T follicular helper cell (primary cell): ENCODE results near the gene ZNF143.
A peak's percentile ranks its signal among the peaks of the same experiment; 100 is the strongest.
"Not testable (repeated sequence)": the region's sequence is repeated elsewhere in the genome, so short reads cannot be mapped to it uniquely, and the experiment has no call there.

Experiments
- DNase-seq: peaks from one replicate; pipeline ENCODE4 v3.0.0-alpha.2; 2020; ENCODE audit warnings: low read depth
- total RNA-seq, 2 experiments: gene quantifications; one replicate each; lab custom pipeline; 2026; lab: John Stamatoyannopoulos, UW

ZNF143 gene
- total RNA-seq, result 42.3 to 64.3 reads per million in 2 experiments

GRCh38 chr11:9460322-9461062 lies at the start of gene ZNF143:
Gene ZNF143 (plus strand): TSS chr11:9461012. CDS start chr11:9471309, 10,297 bp downstream.
- peak; percentile 100 for DNase-seq

- DNase-seq, result no peak
These were observed 32.1 kb upstream of the ZNF143 start for GRCh38 chr11:9428706-9429105.

GRCh38 chr11:9438611-9439010 lies 22.2 kb upstream of the ZNF143 start:
- no peak for DNase-seq

GRCh38 chr11:9446230-9446629 lies 14.6 kb upstream of the ZNF143 start:
- no peak for DNase-seq

- no peak for DNase-seq
These were observed 12.0 kb upstream of the ZNF143 start for GRCh38 chr11:9448576-9449352.

GRCh38 chr11:9452023-9452422 lies 8.8 kb upstream of the ZNF143 start:
- DNase-seq, result not testable (repeated sequence)

GRCh38 chr11:9455722-9456121 lies 5.1 kb upstream of the ZNF143 start:
- no peak for DNase-seq

GRCh38 chr11:9459667-9460321 lies 1.0 kb upstream of the ZNF143 start:
- DNase-seq, result no peak

- DNase-seq, result peak; percentile 67
These were observed 399 bp downstream of the ZNF143 start for GRCh38 chr11:9461063-9461759.

- DNase-seq, result no peak
These were observed 935 bp downstream of the ZNF143 start for GRCh38 chr11:9461760-9462134.

GRCh38 chr11:9462172-9462799 lies 1.5 kb downstream of the ZNF143 start:
- DNase-seq, result no peak

GRCh38 chr11:9462806-9463537 lies 2.2 kb downstream of the ZNF143 start:
- DNase-seq, result no peak

- no peak for DNase-seq
These were observed 10.0 kb downstream of the ZNF143 start for GRCh38 chr11:9470765-9471164.

GRCh38 chr11:9473408-9473807 lies 12.6 kb downstream of the ZNF143 start:
- DNase-seq, result no peak

- no peak for DNase-seq
These were observed 19.1 kb downstream of the ZNF143 start for GRCh38 chr11:9479899-9480298.

GRCh38 chr11:9489080-9489765 lies 28.4 kb downstream of the ZNF143 start:
- no peak for DNase-seq

GRCh38 chr11:9490376-9490775 lies 29.6 kb downstream of the ZNF143 start:
- DNase-seq, result no peak

GRCh38 chr11:9493492-9493891 lies 32.7 kb downstream of the ZNF143 start:
- DNase-seq, result no peak

- no peak for DNase-seq
These were observed 33.5 kb downstream of the ZNF143 start for GRCh38 chr11:9494316-9494715.

- no peak for DNase-seq
These were observed 35.1 kb downstream of the ZNF143 start for GRCh38 chr11:9495803-9496514.
